ENCODE measurements around the gene ANKS1A. TPM values are rescaled to one million over a fixed set of nuclear protein-coding genes. Genes with fewer than 3 reads are reported as not detected.

Gene ANKS1A
- total and polyA plus RNA-seq, 2 of the 4 experiments (the other 2 are of a cell fraction), result 7.2 to 7.5 TPM

DNA sequence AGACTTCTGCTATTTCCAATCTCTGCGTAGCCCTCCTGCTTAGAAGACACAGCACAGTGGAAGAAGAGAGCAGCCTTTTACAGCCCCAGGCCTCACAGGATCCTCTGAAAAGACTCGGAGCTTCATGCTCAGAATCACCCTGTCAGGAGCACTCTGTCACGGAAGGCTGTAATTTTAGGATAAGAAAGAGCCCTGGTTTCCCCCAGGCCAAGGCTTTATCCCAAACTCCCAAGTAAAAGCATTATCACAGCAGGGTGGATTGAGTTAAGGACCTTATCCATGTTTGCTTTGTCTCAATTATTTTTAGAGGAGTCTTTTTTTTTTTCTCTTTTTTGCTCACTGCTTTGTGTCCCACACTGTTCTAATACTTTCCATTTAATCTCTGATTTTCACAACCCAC is 39.2 kb downstream of the ANKS1A start:
- ATAC-seq (ENCODE audit: low read depth) (no peak), DNase-seq (no peak)
- H4K5ac ChIP-seq (ENCODE audit: low read depth, low read length), result no peak overlapping the region
- WGBS, 2 experiments (ENCODE audit: extremely low coverage in 2 of 2, insufficient read length in 1 of 2), result no CpG with 5 or more reads among the region's 3 CpGs
- ChIA-PET POLR2A (ENCODE audit: unreplicated experiment) (no interaction called here), CTCF (no interaction called here)
- no peak for TF ChIP-seq RFX5 (IDR thresholded peaks at IDR 0.05; ENCODE audit: low read depth, low read length)
- no peak for TF ChIP-seq MAFK (IDR thresholded peaks at IDR 0.05; ENCODE audit: low read depth, low read length)
- TF ChIP-seq MXI1 (IDR thresholded peaks at IDR 0.05; ENCODE audit: borderline replicate concordance, low read depth, low read length), result no peak
- TF ChIP-seq RAD21 (IDR thresholded peaks at IDR 0.05; ENCODE audit: low read length), result no peak
- no peak for TF ChIP-seq MAZ (IDR thresholded peaks at IDR 0.05; ENCODE audit: borderline replicate concordance, low read depth, low read length)
- TF ChIP-seq FOS (IDR thresholded peaks at IDR 0.05; ENCODE audit: low read depth, low read length), result no peak
- TF ChIP-seq, protein P1, sequence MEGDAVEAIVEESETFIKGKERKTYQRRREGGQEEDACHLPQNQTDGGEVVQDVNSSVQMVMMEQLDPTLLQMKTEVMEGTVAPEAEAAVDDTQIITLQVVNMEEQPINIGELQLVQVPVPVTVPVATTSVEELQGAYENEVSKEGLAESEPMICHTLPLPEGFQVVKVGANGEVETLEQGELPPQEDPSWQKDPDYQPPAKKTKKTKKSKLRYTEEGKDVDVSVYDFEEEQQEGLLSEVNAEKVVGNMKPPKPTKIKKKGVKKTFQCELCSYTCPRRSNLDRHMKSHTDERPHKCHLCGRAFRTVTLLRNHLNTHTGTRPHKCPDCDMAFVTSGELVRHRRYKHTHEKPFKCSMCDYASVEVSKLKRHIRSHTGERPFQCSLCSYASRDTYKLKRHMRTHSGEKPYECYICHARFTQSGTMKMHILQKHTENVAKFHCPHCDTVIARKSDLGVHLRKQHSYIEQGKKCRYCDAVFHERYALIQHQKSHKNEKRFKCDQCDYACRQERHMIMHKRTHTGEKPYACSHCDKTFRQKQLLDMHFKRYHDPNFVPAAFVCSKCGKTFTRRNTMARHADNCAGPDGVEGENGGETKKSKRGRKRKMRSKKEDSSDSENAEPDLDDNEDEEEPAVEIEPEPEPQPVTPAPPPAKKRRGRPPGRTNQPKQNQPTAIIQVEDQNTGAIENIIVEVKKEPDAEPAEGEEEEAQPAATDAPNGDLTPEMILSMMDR (conservative IDR thresholded peaks at IDR 0.05; ENCODE audit: low read depth, low read length), result no peak
- TF ChIP-seq, protein P2, sequence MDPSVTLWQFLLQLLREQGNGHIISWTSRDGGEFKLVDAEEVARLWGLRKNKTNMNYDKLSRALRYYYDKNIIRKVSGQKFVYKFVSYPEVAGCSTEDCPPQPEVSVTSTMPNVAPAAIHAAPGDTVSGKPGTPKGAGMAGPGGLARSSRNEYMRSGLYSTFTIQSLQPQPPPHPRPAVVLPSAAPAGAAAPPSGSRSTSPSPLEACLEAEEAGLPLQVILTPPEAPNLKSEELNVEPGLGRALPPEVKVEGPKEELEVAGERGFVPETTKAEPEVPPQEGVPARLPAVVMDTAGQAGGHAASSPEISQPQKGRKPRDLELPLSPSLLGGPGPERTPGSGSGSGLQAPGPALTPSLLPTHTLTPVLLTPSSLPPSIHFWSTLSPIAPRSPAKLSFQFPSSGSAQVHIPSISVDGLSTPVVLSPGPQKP (IDR thresholded peaks at IDR 0.05; ENCODE audit: borderline replicate concordance, low read depth, low read length), result no peak
- no peak for TF ChIP-seq CHD1 (IDR thresholded peaks at IDR 0.05; ENCODE audit: low read depth, low read length)
- TF ChIP-seq CEBPB (IDR thresholded peaks at IDR 0.05; ENCODE audit: low read depth, low read length), result no peak
- no peak for TF ChIP-seq SMC3 (IDR thresholded peaks at IDR 0.05; ENCODE audit: low read depth, low read length)
- no peak for TF ChIP-seq RCOR1 (IDR thresholded peaks at IDR 0.05; ENCODE audit: insufficient replicate concordance, low read length)
- no peak for TF ChIP-seq NFE2L2 (IDR thresholded peaks at IDR 0.05; ENCODE audit: low read depth, low read length)
- TF ChIP-seq POLR2A (IDR thresholded peaks at IDR 0.05; ENCODE audit: low read depth, low read length), result no peak
- TF ChIP-seq BHLHE40 (IDR thresholded peaks at IDR 0.05; ENCODE audit: low read depth, low read length), result no peak
- TF ChIP-seq, protein P3, sequence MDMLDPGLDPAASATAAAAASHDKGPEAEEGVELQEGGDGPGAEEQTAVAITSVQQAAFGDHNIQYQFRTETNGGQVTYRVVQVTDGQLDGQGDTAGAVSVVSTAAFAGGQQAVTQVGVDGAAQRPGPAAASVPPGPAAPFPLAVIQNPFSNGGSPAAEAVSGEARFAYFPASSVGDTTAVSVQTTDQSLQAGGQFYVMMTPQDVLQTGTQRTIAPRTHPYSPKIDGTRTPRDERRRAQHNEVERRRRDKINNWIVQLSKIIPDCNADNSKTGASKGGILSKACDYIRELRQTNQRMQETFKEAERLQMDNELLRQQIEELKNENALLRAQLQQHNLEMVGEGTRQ (IDR thresholded peaks at IDR 0.05; ENCODE audit: low read depth, low read length), result no peak
- no peak overlapping the region for H2AFZ ChIP-seq (replicated peaks; ENCODE audit: low read length, poor library complexity)
- intact Hi-C loops (cut with micrococcal nuclease), result no loop called here
- in situ Hi-C loops (cut with MboI; ENCODE audit: low sequenced_read_pairs), result no loop called here
- no peak overlapping the region for H2BK15ac ChIP-seq (ENCODE audit: low read depth, low read length)
- no peaks in the 10 kb centered on the region for H3K9me3 ChIP-seq (ENCODE audit: control insufficient read depth, insufficient read depth, low read length)
- H3K9me1 ChIP-seq (ENCODE audit: insufficient read depth, low read length), result peaks cover 14% of the 10 kb centered on the region; the same call in 1 of the 2 replicates
- BruUV-seq (replicated peaks), result no TSS peak
- dilution Hi-C loops (cut with HindIII; ENCODE audit: low sequenced_read_pairs, unreplicated experiment), result no loop called here
- H4K8ac ChIP-seq (ENCODE audit: low read depth in 2 of 2, low read length in 2 of 2), result no peak overlapping the region
- H3K36me3 ChIP-seq (ENCODE audit: control insufficient read depth, insufficient read depth, low read length), result no peaks in the 10 kb centered on the region
- peaks cover 12% of the 10 kb centered on the region in 2 experiments; a peak in 3 of 4 replicates for H3K79me1 ChIP-seq (ENCODE audit: low read depth in 1 of 2, low read length in 2 of 2)
- no peak overlapping the region for H3K4ac ChIP-seq (ENCODE audit: low read depth, low read length)
- H3K4me1 ChIP-seq (ENCODE audit: control insufficient read depth, insufficient read depth, low read length), result no peaks in the 10 kb centered on the region; the same call in 1 of the 2 replicates
- H2BK120ac ChIP-seq (ENCODE audit: low read depth, low read length), result no peak overlapping the region
- H4K91ac ChIP-seq (ENCODE audit: insufficient read depth, low read depth, low read length), result no peak overlapping the region
- no peaks in the 10 kb centered on the region for H3K27me3 ChIP-seq (ENCODE audit: control insufficient read depth, insufficient read depth, low read length)
- no peak overlapping the region for H3K14ac ChIP-seq (replicated peaks; ENCODE audit: low read depth, low read length)
- no peak overlapping the region for H3K4me3 ChIP-seq (ENCODE audit: insufficient read depth, low read depth, low read length)
- no peak overlapping the region for H2BK20ac ChIP-seq (ENCODE audit: low read depth, low read length)
- H3K18ac ChIP-seq (ENCODE audit: low read depth, low read length), result no peak overlapping the region
- no peak overlapping the region for H2AK9ac ChIP-seq (replicated peaks; ENCODE audit: low read depth, low read length, poor library complexity)
- peaks cover 24% of the 10 kb centered on the region; the same call in 1 of the 2 replicates for H4K20me1 ChIP-seq (ENCODE audit: insufficient read depth, low read length)
- H2AK5ac ChIP-seq (ENCODE audit: low read depth, low read length), result no peak overlapping the region
- no peak overlapping the region for H3K23ac ChIP-seq (ENCODE audit: low read depth, low read length)
- H3K27ac ChIP-seq (ENCODE audit: insufficient read depth, low read length), result no peak overlapping the region
- no peak overlapping the region for H3K9ac ChIP-seq (ENCODE audit: low read depth, low read length)
- no peak overlapping the region for H3K4me2 ChIP-seq (ENCODE audit: low read depth, low read length)
- no peak overlapping the region for H2BK5ac ChIP-seq (ENCODE audit: low read depth, low read length, poor library complexity, severe bottlenecking)
- H3K56ac ChIP-seq (ENCODE audit: extremely low read depth, insufficient read depth, low read length), result no peak overlapping the region

Data from IMR-90 (cell line).